Measurements from ENCODE around the gene GPS1. TPM values are rescaled to one million over a fixed set of nuclear protein-coding genes. Genes with fewer than 3 reads are reported as not detected.

The GPS1 gene
- total and polyA plus RNA-seq, 4 donors, result 53.9 to 66.3 (median 58.8) TPM

DNA sequence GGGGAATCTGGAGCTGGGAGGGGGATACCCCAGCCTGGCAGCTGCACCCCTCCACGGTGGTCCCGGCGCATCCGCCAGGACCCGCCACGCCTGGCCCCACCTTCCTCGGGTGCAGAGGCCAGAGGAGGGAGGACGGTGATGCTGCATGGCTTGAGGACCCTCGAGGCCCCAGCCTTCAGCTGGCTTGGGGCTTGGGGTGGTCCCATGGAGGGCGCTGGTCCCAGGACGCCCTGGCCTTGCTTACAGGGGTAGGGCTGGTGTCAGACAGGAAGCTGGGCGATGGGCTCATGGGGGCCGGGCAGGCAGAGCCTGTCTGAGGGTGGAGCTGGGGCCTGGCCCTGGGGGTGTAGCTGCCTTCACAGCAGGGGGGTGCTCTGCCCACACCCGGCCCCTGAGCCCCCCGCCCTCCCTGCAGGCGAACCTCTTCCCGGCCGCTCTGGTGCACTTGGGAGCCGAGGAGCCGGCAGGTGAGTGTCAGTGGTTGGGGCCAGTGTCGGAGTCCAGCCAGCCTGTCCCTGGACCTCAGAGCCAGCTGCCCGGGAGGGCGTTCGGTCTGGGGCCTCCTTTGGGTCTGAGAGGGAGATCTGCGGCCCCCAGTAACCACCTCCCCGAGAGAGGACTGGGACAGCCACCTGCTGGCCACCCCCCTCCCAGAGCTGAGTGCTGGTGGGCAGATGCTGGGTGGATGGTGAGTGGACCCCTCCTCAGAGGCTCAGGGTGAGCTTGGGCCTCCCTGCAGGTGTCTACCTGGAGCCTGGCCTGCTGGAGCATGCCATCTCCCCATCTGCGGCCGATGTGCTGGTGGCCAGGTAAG, 35.4 kb upstream of the GPS1 start:
- TF ChIP-seq GABPA (IDR thresholded peaks at IDR 0.05 in 1 of 2, conservative IDR thresholded peaks at IDR 0.05 in 1 of 2) (no peak), RXRA (IDR thresholded peaks at IDR 0.05) (no peak), HNF4A (conservative IDR thresholded peaks at IDR 0.05) (no peak), NR2F2 (IDR thresholded peaks at IDR 0.05) (no peak)
- TF ChIP-seq, protein P1, sequence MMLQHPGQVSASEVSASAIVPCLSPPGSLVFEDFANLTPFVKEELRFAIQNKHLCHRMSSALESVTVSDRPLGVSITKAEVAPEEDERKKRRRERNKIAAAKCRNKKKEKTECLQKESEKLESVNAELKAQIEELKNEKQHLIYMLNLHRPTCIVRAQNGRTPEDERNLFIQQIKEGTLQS (IDR thresholded peaks at IDR 0.05), result no peak
- Histone ChIP-seq H3K4me3 (ENCODE audit: low read depth in 1 of 3, low read length in 3 of 3) (no peak overlapping the region), H3K27me3 (ENCODE audit: control insufficient read depth in 4 of 4, insufficient read depth in 4 of 4, low read length in 3 of 4) (no peaks in the 10 kb centered on the region), H3K27ac (ENCODE audit: low read depth in 1 of 2, low read length in 2 of 2) (no peak overlapping the region), H3K9me3 (ENCODE audit: control insufficient read depth in 4 of 4, low read length in 3 of 4) (no peaks in the 10 kb centered on the region), H3K36me3 (ENCODE audit: control insufficient read depth in 4 of 4, insufficient read depth in 3 of 4, low read depth in 1 of 4, low read length in 3 of 4) (peaks cover 0 to 5% (median 2%) of the 10 kb centered on the region in 4 donors), H3K4me1 (ENCODE audit: control insufficient read depth in 4 of 4, insufficient read depth in 4 of 4, low read length in 3 of 4) (peaks cover under 1 to 21% (median 11%) of the 10 kb centered on the region in 4 donors), H3K9ac (ENCODE audit: low read depth in 1 of 2, low read length in 2 of 2) (no peak overlapping the region)
- 94% methylated on average over 28 of the region's 28 CpGs for WGBS
- no peak for DNase-seq (ENCODE audit: low spot score)

DNA sequence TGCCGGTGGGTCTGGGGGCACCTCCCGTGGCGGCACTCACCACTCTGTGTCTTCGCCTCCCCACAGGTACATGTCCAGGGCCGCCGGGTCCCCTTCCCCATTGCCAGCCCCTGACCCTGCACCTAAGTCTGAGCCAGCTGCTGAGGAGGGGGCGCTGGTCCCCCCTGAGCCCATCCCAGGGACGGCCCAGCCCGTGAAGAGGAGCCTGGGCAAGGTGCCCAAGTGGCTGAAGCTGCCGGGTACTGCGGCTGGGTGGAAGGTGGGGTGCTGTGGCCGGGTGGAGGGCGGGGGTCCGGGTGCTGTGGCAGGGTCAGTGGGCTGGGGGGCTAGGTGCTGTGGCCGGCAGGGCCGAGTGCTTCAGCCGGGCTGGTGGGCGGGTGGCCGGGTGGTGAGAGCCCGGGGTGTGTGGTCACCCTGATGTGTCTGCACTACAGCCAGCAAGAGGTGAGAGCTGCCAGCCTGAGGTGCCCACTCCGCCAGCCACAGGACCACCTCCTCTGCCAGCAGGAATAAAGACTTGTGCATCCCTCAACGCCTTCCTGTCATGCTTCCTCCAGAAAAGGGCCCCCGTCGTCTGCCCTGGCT, 34.7 kb upstream of the GPS1 start:
- Histone ChIP-seq H3K4me3 (ENCODE audit: low read depth in 1 of 3, low read length in 3 of 3) (no peak overlapping the region), H3K9ac (ENCODE audit: low read depth in 1 of 2, low read length in 2 of 2) (no peak overlapping the region), H3K36me3 (ENCODE audit: control insufficient read depth in 4 of 4, insufficient read depth in 3 of 4, low read depth in 1 of 4, low read length in 3 of 4) (peaks cover 0 to 2% (median 0%) of the 10 kb centered on the region in 4 donors), H3K9me3 (ENCODE audit: control insufficient read depth in 4 of 4, low read length in 3 of 4) (no peaks in the 10 kb centered on the region), H3K4me1 (ENCODE audit: control insufficient read depth in 4 of 4, insufficient read depth in 4 of 4, low read length in 3 of 4) (peaks cover 4 to 28% (median 18%) of the 10 kb centered on the region in 4 donors), H3K27me3 (ENCODE audit: control insufficient read depth in 4 of 4, insufficient read depth in 4 of 4, low read length in 3 of 4) (no peaks in the 10 kb centered on the region), H3K27ac (ENCODE audit: low read depth in 1 of 2, low read length in 2 of 2) (no peak overlapping the region)
- no peak for DNase-seq (ENCODE audit: low spot score)
- no peak for TF ChIP-seq RXRA (IDR thresholded peaks at IDR 0.05)
- no peak for TF ChIP-seq SP1 (IDR thresholded peaks at IDR 0.05)
- TF ChIP-seq JUND (IDR thresholded peaks at IDR 0.05), result no peak
- TF ChIP-seq RAD21 (IDR thresholded peaks at IDR 0.05), result no peak
- no peak for TF ChIP-seq FOXA1 (IDR thresholded peaks at IDR 0.05)
- TF ChIP-seq, protein P2, sequence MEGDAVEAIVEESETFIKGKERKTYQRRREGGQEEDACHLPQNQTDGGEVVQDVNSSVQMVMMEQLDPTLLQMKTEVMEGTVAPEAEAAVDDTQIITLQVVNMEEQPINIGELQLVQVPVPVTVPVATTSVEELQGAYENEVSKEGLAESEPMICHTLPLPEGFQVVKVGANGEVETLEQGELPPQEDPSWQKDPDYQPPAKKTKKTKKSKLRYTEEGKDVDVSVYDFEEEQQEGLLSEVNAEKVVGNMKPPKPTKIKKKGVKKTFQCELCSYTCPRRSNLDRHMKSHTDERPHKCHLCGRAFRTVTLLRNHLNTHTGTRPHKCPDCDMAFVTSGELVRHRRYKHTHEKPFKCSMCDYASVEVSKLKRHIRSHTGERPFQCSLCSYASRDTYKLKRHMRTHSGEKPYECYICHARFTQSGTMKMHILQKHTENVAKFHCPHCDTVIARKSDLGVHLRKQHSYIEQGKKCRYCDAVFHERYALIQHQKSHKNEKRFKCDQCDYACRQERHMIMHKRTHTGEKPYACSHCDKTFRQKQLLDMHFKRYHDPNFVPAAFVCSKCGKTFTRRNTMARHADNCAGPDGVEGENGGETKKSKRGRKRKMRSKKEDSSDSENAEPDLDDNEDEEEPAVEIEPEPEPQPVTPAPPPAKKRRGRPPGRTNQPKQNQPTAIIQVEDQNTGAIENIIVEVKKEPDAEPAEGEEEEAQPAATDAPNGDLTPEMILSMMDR (IDR thresholded peaks at IDR 0.05; ENCODE audit: low read depth, low read length, missing input control), result no peak
- TF ChIP-seq GABPA (IDR thresholded peaks at IDR 0.05 in 1 of 2, conservative IDR thresholded peaks at IDR 0.05 in 1 of 2), result no peak
- no peak for TF ChIP-seq NR2F2 (IDR thresholded peaks at IDR 0.05)
- TF ChIP-seq, protein P1 (IDR thresholded peaks at IDR 0.05), result no peak
- TF ChIP-seq EGR1 (IDR thresholded peaks at IDR 0.05; ENCODE audit: low read depth in 2 of 2), result no peak
- TF ChIP-seq, protein P3, sequence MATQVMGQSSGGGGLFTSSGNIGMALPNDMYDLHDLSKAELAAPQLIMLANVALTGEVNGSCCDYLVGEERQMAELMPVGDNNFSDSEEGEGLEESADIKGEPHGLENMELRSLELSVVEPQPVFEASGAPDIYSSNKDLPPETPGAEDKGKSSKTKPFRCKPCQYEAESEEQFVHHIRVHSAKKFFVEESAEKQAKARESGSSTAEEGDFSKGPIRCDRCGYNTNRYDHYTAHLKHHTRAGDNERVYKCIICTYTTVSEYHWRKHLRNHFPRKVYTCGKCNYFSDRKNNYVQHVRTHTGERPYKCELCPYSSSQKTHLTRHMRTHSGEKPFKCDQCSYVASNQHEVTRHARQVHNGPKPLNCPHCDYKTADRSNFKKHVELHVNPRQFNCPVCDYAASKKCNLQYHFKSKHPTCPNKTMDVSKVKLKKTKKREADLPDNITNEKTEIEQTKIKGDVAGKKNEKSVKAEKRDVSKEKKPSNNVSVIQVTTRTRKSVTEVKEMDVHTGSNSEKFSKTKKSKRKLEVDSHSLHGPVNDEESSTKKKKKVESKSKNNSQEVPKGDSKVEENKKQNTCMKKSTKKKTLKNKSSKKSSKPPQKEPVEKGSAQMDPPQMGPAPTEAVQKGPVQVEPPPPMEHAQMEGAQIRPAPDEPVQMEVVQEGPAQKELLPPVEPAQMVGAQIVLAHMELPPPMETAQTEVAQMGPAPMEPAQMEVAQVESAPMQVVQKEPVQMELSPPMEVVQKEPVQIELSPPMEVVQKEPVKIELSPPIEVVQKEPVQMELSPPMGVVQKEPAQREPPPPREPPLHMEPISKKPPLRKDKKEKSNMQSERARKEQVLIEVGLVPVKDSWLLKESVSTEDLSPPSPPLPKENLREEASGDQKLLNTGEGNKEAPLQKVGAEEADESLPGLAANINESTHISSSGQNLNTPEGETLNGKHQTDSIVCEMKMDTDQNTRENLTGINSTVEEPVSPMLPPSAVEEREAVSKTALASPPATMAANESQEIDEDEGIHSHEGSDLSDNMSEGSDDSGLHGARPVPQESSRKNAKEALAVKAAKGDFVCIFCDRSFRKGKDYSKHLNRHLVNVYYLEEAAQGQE (IDR thresholded peaks at IDR 0.05), result no peak
- TF ChIP-seq, protein P4, sequence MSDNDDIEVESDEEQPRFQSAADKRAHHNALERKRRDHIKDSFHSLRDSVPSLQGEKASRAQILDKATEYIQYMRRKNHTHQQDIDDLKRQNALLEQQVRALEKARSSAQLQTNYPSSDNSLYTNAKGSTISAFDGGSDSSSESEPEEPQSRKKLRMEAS (IDR thresholded peaks at IDR 0.05), result no peak
- TF ChIP-seq HNF4A (conservative IDR thresholded peaks at IDR 0.05), result no peak
- TF ChIP-seq, protein P5, sequence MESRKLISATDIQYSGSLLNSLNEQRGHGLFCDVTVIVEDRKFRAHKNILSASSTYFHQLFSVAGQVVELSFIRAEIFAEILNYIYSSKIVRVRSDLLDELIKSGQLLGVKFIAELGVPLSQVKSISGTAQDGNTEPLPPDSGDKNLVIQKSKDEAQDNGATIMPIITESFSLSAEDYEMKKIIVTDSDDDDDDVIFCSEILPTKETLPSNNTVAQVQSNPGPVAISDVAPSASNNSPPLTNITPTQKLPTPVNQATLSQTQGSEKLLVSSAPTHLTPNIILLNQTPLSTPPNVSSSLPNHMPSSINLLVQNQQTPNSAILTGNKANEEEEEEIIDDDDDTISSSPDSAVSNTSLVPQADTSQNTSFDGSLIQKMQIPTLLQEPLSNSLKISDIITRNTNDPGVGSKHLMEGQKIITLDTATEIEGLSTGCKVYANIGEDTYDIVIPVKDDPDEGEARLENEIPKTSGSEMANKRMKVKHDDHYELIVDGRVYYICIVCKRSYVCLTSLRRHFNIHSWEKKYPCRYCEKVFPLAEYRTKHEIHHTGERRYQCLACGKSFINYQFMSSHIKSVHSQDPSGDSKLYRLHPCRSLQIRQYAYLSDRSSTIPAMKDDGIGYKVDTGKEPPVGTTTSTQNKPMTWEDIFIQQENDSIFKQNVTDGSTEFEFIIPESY (IDR thresholded peaks at IDR 0.05), result no peak
- whole genome bisulfite sequencing, result 90% methylated on average over 24 of the region's 24 CpGs

Measured in liver (tissue), 9 donors.